Neural cell (in vitro differentiated cells): ENCODE data around the gene CCDC24. TPM values are rescaled to one million over a fixed set of nuclear protein-coding genes. Genes with fewer than 3 reads are reported as not detected.

ENCODE experiments used
- H2AFZ ChIP-seq: fragments of 200-600, 300-800 bp; sonication (generic), shearing (Covaris generic); 2 replicates; pipeline ENCODE4 v1.6.0; 2014; ENCODE audit warnings: low read depth, mild to moderate bottlenecking, antibody characterized with exemption, low read length, moderate library complexity
- H3F3A ChIP-seq: fragments of 200-600 bp; shearing (Covaris generic); 2 replicates; pipeline ENCODE4 v1.6.1; 2016; ENCODE audit warnings: mild to moderate bottlenecking, moderate library complexity, mixed read lengths, antibody characterized with exemption, low read length; ENCODE audit not compliant: insufficient read depth, poor library complexity, severe bottlenecking
- H3K27ac ChIP-seq: fragments of 200-600, 300-800 bp; sonication (generic), shearing (Covaris generic); 2 replicates; pipeline ENCODE4 v1.5.1; 2014; ENCODE audit warnings: mild to moderate bottlenecking, low read length, moderate library complexity
- H3K27me3 ChIP-seq: fragments of 300-800, 200-600 bp; sonication (generic), shearing (Covaris generic); 2 replicates; pipeline ENCODE4 v1.6.0; 2014; ENCODE audit warnings: mild to moderate bottlenecking, low read depth, low read length, moderate library complexity; ENCODE audit not compliant: insufficient read depth
- H3K36me3 ChIP-seq: fragments of 300-800, 200-600 bp; sonication (generic), shearing (Covaris generic); 2 replicates; pipeline ENCODE4 v1.5.1; 2014; ENCODE audit warnings: mild to moderate bottlenecking, antibody characterized with exemption, low read length, moderate library complexity; ENCODE audit not compliant: insufficient read depth
- H3K4me2 ChIP-seq: fragments of 300-800, 200-600 bp; sonication (generic), shearing (Covaris generic); 2 replicates; pipeline ENCODE4 v1.6.0; 2014; ENCODE audit warnings: mild to moderate bottlenecking, low read length
- H3K4me3 ChIP-seq: fragments of 300-800, 200-600 bp; sonication (generic), shearing (Covaris generic); 2 replicates; pipeline ENCODE4 v1.5.1; 2014; ENCODE audit warnings: mild to moderate bottlenecking, low read length, moderate library complexity
- H3K79me2 ChIP-seq: fragments of 200-600 bp; shearing (Covaris generic); replicated peaks from 2 replicates; pipeline ENCODE4 v1.6.0; 2014; ENCODE audit warnings: mild to moderate bottlenecking, low read length, moderate library complexity; ENCODE audit not compliant: insufficient read depth
- H3K9ac ChIP-seq: fragments of 300-800, 200-600 bp; sonication (generic), shearing (Covaris generic); 2 replicates; pipeline ENCODE4 v1.6.1; 2016; ENCODE audit warnings: mild to moderate bottlenecking, low read length, mixed read lengths
- H3K9me2 ChIP-seq: fragments of 200-600 bp; shearing (Covaris generic); 2 replicates; pipeline ENCODE4 v1.6.1; 2016; ENCODE audit warnings: mild to moderate bottlenecking, low read length, mixed read lengths; ENCODE audit not compliant: insufficient read depth
- H3K9me3 ChIP-seq: fragments of 200-600, 300-800 bp; sonication (generic), shearing (Covaris generic); 2 replicates; pipeline ENCODE4 v1.6.1; 2016; ENCODE audit warnings: mild to moderate bottlenecking, mixed run types, low read length, moderate library complexity, mixed read lengths
- H4K20me1 ChIP-seq: fragments of 200-600 bp; shearing (Covaris generic); 2 replicates; pipeline ENCODE4 v1.6.1; 2016; ENCODE audit warnings: mild to moderate bottlenecking, mixed run types; ENCODE audit not compliant: insufficient read depth
- CTCF ChIP-seq: fragments of 450-650 bp; IDR thresholded peaks from 2 replicates; pipeline ENCODE4 v1.5.1; 2014; ENCODE audit warnings: antibody characterized with exemption, mild to moderate bottlenecking, moderate library complexity; ENCODE audit not compliant: poor library complexity, severe bottlenecking
- EP300 ChIP-seq: fragments of 450-650 bp; conservative IDR thresholded peaks from 2 replicates; pipeline ENCODE4 v1.6.1; 2014; ENCODE audit warnings: antibody characterized with exemption, mild to moderate bottlenecking, moderate library complexity; ENCODE audit not compliant: poor library complexity, severe bottlenecking
- EZH2 ChIP-seq: fragments of 200-600, 300-800 bp; shearing (Covaris generic), sonication (generic); IDR thresholded peaks from 2 replicates; pipeline ENCODE4 v1.6.1; 2014; ENCODE audit warnings: antibody characterized with exemption, low read length, borderline replicate concordance, mild to moderate bottlenecking; ENCODE audit not compliant: insufficient read depth, poor library complexity, severe bottlenecking
- MXI1 ChIP-seq: fragments of 450-650 bp; conservative IDR thresholded peaks from 2 replicates; pipeline ENCODE4 v1.6.1; 2014; ENCODE audit warnings: antibody characterized with exemption, mild to moderate bottlenecking; ENCODE audit not compliant: poor library complexity, severe bottlenecking
- POLR2AphosphoS5 ChIP-seq: IDR thresholded peaks from 2 replicates; pipeline ENCODE4 v1.6.1; 2012
- RAD21 ChIP-seq: fragments of 450-650 bp; conservative IDR thresholded peaks from 2 replicates; pipeline ENCODE4 v1.6.1; 2014; ENCODE audit warnings: antibody characterized with exemption, mild to moderate bottlenecking, moderate library complexity
- REST ChIP-seq: IDR thresholded peaks from 2 replicates; pipeline ENCODE4 v1.6.1; 2012; ENCODE audit warnings: borderline replicate concordance
- SMC3 ChIP-seq: fragments of 450-650 bp; conservative IDR thresholded peaks from 2 replicates; pipeline ENCODE4 v1.6.1; 2014; ENCODE audit warnings: antibody characterized with exemption, mild to moderate bottlenecking, moderate library complexity; ENCODE audit not compliant: poor library complexity
- TAF1 ChIP-seq: IDR thresholded peaks from 2 replicates; pipeline ENCODE4 v1.6.1; 2012; ENCODE audit warnings: low read depth
- polyA plus RNA-seq: library from polyadenylated mRNA; depleted of rRNA; stranded (reverse); fragments of >200 nt; gene quantifications from 2 replicates; pipeline ENCODE4 v1.2.3, GENCODE V29; 2014

Gene CCDC24
- polyA plus RNA-seq, 1 donor from 2014 or later: 16.5 TPM

GRCh38 chr1:43970911-43971310 is 20.5 kb upstream of the CCDC24 start:
- Histone ChIP-seq H3K79me2 (peaks cover 10% of the 10 kb centered on the region), H2AFZ (no peak overlapping the region), H3K4me3 (peak overlapping the region; percentile 85), H3K27me3 (no peaks in the 10 kb centered on the region), H3K27ac (no peak overlapping the region), H4K20me1 (peaks cover 3% of the 10 kb centered on the region), H3K9me3 (no peaks in the 10 kb centered on the region), H3K9ac (no peak overlapping the region), H3F3A (no peaks in the 10 kb centered on the region), H3K36me3 (no peaks in the 10 kb centered on the region), H3K9me2 (no peaks in the 10 kb centered on the region), H3K4me2 (no peak overlapping the region)
- TF ChIP-seq CTCF (no peak), MXI1 (no peak), RAD21 (no peak), EP300 (no peak), POLR2AphosphoS5 (no peak), EZH2 (no peak), REST (no peak), SMC3 (no peak), TAF1 (no peak)

- no peak overlapping the region for H3K27ac ChIP-seq
- H3K79me2 ChIP-seq: peaks cover 16% of the 10 kb centered on the region
- H3K36me3 ChIP-seq: no peaks in the 10 kb centered on the region
- no peak overlapping the region for H2AFZ ChIP-seq
- H3K9me2 ChIP-seq: no peaks in the 10 kb centered on the region
- H3K27me3 ChIP-seq: no peaks in the 10 kb centered on the region
- H3F3A ChIP-seq: no peaks in the 10 kb centered on the region
- peaks cover 3% of the 10 kb centered on the region for H4K20me1 ChIP-seq
- no peak overlapping the region for H3K9ac ChIP-seq
- H3K9me3 ChIP-seq: no peaks in the 10 kb centered on the region
- no peak overlapping the region for H3K4me2 ChIP-seq
- no peak for TF ChIP-seq CTCF
- no peak for TF ChIP-seq MXI1
- no peak for TF ChIP-seq TAF1
- TF ChIP-seq REST: no peak
- no peak for TF ChIP-seq RAD21
- TF ChIP-seq EP300: no peak
- no peak for TF ChIP-seq EZH2
- H3K4me3 ChIP-seq: no peak overlapping the region
Measured at GRCh38 chr1:43971336-43971980, 19.9 kb upstream of the CCDC24 start.
